Lower lobe of right lung (tissue), 2 donors: Measurements from ENCODE around the gene CELSR2. TPM values are rescaled to one million over a fixed set of nuclear protein-coding genes. Genes with fewer than 3 reads are reported as not detected.
A peak's percentile ranks its signal among the peaks of the same experiment; 100 is the strongest.

ENCODE experiments used
- ATAC-seq, 2 donors: fragments of 200-7000 bp; cut with Tn5 transposase; one replicate each; pipeline ENCODE4 v1.9.1; 2020 to 2022; ENCODE audit warnings: mild to moderate bottlenecking in 2 of 2, moderate library complexity in 2 of 2
- DNase-seq: peaks from one replicate; pipeline ENCODE4 v3.0.0-alpha.2; 2020
- H3K27ac ChIP-seq: fragments of 200-600 bp; one replicate; pipeline ENCODE4 v1.8.0; 2022
- H3K27me3 ChIP-seq: fragments of 200-600 bp; one replicate; pipeline ENCODE4 v1.8.0; 2022; ENCODE audit warnings: low read depth
- H3K36me3 ChIP-seq: fragments of 200-600 bp; one replicate; pipeline ENCODE4 v1.8.0; 2022; ENCODE audit warnings: mild to moderate bottlenecking
- H3K4me1 ChIP-seq: fragments of 200-600 bp; one replicate; pipeline ENCODE4 v1.8.0; 2022
- H3K4me3 ChIP-seq: fragments of 200-600 bp; one replicate; pipeline ENCODE4 v1.8.0; 2022; ENCODE audit warnings: mild to moderate bottlenecking
- H3K9me3 ChIP-seq: fragments of 200-600 bp; one replicate; pipeline ENCODE4 v1.8.0; 2022
- CTCF ChIP-seq: fragments of 200-600 bp; IDR thresholded peaks from one replicate; pipeline ENCODE4 v1.8.0; 2022; ENCODE audit warnings: antibody characterized with exemption, mild to moderate bottlenecking
- intact Hi-C: fragments of 100-400 bp; cut with DNase I; formaldehyde crosslinking; loops from one replicate; pipeline ENCODE4 v1.11.0; 2022
- total RNA-seq: library from RNA; stranded (reverse); fragmentation: NEBNext Ultra II Directional; extraction: Animal tissue kit (Norgen Biotek cat#: 25700); gene quantifications from one replicate; pipeline ENCODE4 v1.2.1, GENCODE V29; 2021
- donor health status: DM: no; HTN: yes; CAD: no; lungs with severe emphysema.

The CELSR2 gene
- total RNA-seq, 1 donor from 2014 or later = 7.2 TPM

DNA sequence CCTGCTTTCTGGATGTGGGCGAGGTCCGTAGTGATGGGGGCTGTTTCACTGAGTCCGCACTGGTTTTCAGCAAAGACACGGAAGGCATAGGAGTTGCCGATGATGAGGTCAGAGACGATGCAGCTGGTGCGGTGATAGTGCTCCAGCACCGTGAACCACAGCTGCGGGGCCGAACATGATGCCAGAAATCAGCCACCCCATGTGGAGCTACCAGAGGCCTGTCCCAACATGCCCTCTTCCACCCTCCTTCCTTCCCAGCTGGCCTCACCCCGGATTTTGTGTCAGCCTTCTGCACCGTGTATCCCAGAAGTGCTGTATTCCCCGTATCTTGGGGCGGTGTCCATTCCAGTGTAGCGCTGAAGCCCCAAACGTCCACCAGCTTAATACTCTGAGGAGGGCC lies 47.4 kb downstream of the CELSR2 start:
- no peak for TF ChIP-seq CTCF
- intact Hi-C loops = no loop called here
- Histone ChIP-seq H3K27ac (no peak overlapping the region), H3K4me3 (no peak overlapping the region), H3K27me3 (no peaks in the 10 kb centered on the region), H3K9me3 (no peaks in the 10 kb centered on the region), H3K4me1 (peaks cover 25% of the 10 kb centered on the region), H3K36me3 (no peaks in the 10 kb centered on the region)
- ATAC-seq = no peak
- DNase-seq = no peak

- DNase-seq = peak; percentile 70
- Histone ChIP-seq H3K36me3 (no peaks in the 10 kb centered on the region), H3K9me3 (no peaks in the 10 kb centered on the region), H3K27me3 (no peaks in the 10 kb centered on the region), H3K4me3 (no peak overlapping the region), H3K27ac (peak overlapping the region; percentile 73), H3K4me1 (peaks cover 28% of the 10 kb centered on the region)
- TF ChIP-seq CTCF = no peak
- intact Hi-C loops = no loop called here
- peak; percentile 66 to 70 for ATAC-seq
Measured at GRCh38 chr1:109298666-109299557, 49.6 kb downstream of the CELSR2 start.

DNA sequence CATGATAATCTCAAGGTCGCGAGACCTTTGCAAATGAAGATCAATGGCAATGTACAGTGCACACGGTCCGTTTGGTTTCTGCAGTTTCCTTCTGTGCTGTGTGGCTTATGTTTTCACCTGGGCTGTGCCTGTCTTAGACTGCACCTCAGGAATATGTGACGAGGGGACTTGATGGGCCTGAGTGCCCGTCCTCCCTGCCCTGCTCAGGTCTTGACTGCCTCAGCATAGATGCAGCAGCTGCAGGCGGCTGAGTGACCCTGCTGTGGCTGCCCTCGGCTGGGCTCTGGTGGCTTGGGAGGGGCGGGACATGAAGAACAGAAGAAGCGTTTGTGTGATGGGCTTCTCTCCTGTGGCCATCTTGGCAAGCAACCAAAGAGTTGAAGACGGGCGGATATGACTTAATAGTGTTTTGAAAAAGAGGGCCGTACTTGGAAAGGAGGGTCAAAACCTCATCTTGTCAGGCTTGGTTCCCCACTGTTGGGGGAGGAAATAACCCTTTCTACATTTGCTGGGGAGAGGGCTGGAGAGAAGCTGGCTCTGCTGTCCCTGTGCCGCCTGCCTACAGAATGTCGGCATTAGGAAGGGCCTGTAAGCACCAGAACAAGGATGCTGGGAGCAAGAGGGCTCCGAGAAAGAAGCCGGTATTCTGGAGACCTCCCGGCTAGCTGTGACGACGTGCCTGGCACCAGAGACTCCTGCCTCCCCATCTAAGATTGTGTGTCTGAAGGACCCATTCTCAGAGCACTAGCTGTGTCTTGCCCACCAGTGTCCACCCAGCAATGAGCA lies 50.4 kb downstream of the CELSR2 start:
- no peaks in the 10 kb centered on the region for H3K36me3 ChIP-seq
- no peak for DNase-seq
- no peak for TF ChIP-seq CTCF
- intact Hi-C loops = no loop called here
- peak; percentile 5 to 18 for ATAC-seq
- H3K27ac ChIP-seq = peak overlapping the region; percentile 73
- H3K9me3 ChIP-seq = no peaks in the 10 kb centered on the region
- peaks cover 37% of the 10 kb centered on the region for H3K4me1 ChIP-seq
- H3K4me3 ChIP-seq = no peak overlapping the region
- no peaks in the 10 kb centered on the region for H3K27me3 ChIP-seq

DNA sequence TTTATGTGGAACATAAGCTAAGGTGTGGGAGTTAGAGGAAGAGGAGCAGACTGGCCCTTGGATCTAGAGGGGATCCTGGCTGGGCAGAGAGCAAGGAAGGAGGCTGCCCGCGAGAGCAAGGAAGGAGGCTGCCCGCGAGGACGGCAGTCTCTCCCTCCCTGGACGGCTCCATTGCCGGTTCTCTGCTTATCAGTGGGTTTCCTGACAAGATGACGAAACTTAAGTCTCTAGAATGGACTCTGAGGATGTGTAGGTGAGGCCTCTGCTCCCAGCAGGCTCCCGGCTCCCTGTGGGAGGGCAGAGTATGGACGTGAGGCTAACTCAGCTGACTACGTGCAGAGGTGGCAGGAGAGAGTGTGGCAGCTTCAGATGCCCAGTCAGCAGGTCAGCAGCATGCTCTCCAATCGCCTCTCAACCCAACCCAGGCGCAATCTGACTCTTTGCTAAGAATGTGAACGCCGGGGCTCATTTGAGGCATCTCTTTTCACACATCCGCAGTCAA lies 51.4 kb downstream of the CELSR2 start:
- Histone ChIP-seq H3K27me3 (no peaks in the 10 kb centered on the region), H3K4me3 (no peak overlapping the region), H3K9me3 (no peaks in the 10 kb centered on the region), H3K36me3 (no peaks in the 10 kb centered on the region), H3K4me1 (peaks cover 45% of the 10 kb centered on the region), H3K27ac (no peak overlapping the region)
- intact Hi-C loops = no loop called here
- DNase-seq (no peak), ATAC-seq (no peak)
- no peak for TF ChIP-seq CTCF

GRCh38 chr1:109301874-109302273 lies 52.5 kb downstream of the CELSR2 start:
- no peaks in the 10 kb centered on the region for H3K27me3 ChIP-seq
- H3K27ac ChIP-seq = no peak overlapping the region
- DNase-seq (no peak), ATAC-seq (no peak)
- intact Hi-C loops = no loop called here
- TF ChIP-seq CTCF = no peak
- peaks cover 57% of the 10 kb centered on the region for H3K4me1 ChIP-seq
- H3K36me3 ChIP-seq = no peaks in the 10 kb centered on the region
- H3K9me3 ChIP-seq = no peaks in the 10 kb centered on the region
- H3K4me3 ChIP-seq = no peak overlapping the region
